Stomach (tissue), 9 donors: ENCODE measurements around the gene HIP1. TPM values are rescaled to one million over a fixed set of nuclear protein-coding genes. Genes with fewer than 3 reads are reported as not detected.
"Not testable (repeated sequence)": the region's sequence is repeated elsewhere in the genome, so short reads cannot be mapped to it uniquely, and the experiment has no call there.

Source experiments
- DNase-seq, 2 donors: peaks; one replicate each; pipeline versions ENCODE4 v3.0.0 to v3.0.0-alpha.2; 2013 to 2019
- H3K27ac ChIP-seq, 5 donors: fragments of 200-600 bp in 4 of 5; sonication (generic) in 4 of 5; one replicate each; pipeline ENCODE4 v1.5.1; 2013 to 2019; ENCODE audit warnings: mild to moderate bottlenecking in 1 of 5, moderate library complexity in 1 of 5
- H3K27me3 ChIP-seq, 3 donors: fragments of 200-600 bp; sonication (generic); one replicate each; pipeline ENCODE4 v1.5.1; 2017 to 2019; ENCODE audit warnings: mixed run types in 1 of 3
- H3K36me3 ChIP-seq, 4 donors: fragments of 200-600 bp; sonication (generic); 1 replicate in 3 of 4; 2 replicates in 1 of 4; pipeline ENCODE4 v1.5.1; 2016 to 2019
- H3K4me1 ChIP-seq, 4 donors: fragments of 200-600 bp; sonication (generic); one replicate each; pipeline ENCODE4 v1.5.1; 2016 to 2019
- H3K4me3 ChIP-seq, 4 donors: fragments of 200-600 bp; sonication (generic) in 3 of 4; one replicate each; pipeline ENCODE4 v1.5.1; 2016 to 2019; ENCODE audit warnings: mild to moderate bottlenecking in 1 of 4
- H3K9me3 ChIP-seq, 4 donors: fragments of 200-600 bp; sonication (generic); one replicate each; pipeline ENCODE4 v1.5.1; 2016 to 2019
- EP300 ChIP-seq: sonication (generic); formaldehyde crosslinking; IDR thresholded peaks from one replicate; pipeline ENCODE4 v1.6.1; 2017; ENCODE audit warnings: antibody characterized with exemption
- POLR2A ChIP-seq, 4 donors: fragments of 450-650 bp; IDR thresholded peaks; one replicate each; pipeline ENCODE4 v1.6.1; 2016; ENCODE audit warnings: antibody characterized with exemption in 4 of 4, control low read depth in 2 of 4, mild to moderate bottlenecking in 1 of 4, moderate library complexity in 1 of 4
- POLR2AphosphoS5 ChIP-seq, 3 donors: sonication (generic); formaldehyde crosslinking; IDR thresholded peaks; one replicate each; pipeline ENCODE4 v1.6.1; 2016; ENCODE audit warnings: antibody characterized with exemption in 3 of 3
- WGBS, 5 donors: extraction: QIAGEN DNeasy Blood & Tissue Kit in 3 of 5; methylation state at CpG; one replicate each; pipeline versions ENCODE4 v1.1.5 to v1.1.7; 2013 to 2018; 5-methylcytosine and 5-hydroxymethylcytosine counted together
- intact Hi-C: fragments of 100-400 bp; cut with DNase I; formaldehyde crosslinking; loops from one replicate; pipeline ENCODE4 v1.15.1; 2023; ENCODE audit warnings: low total_unique reads
- polyA plus RNA-seq, 3 donors: library from polyadenylated mRNA; stranded (reverse); fragments of 200-250 nt; gene quantifications; one replicate each; pipeline ENCODE4 v1.2.3, GENCODE V29; 2013
- total RNA-seq, 5 donors: library from RNA; depleted of rRNA; stranded (reverse); fragments of >200 nt; gene quantifications; one replicate each; pipeline versions ENCODE4 v1.1.0 to v1.2.3, GENCODE V29; 2014 to 2016
- TF ChIP-seq, protein P1 (sequence below), 7 experiments: fragments of 450-650 bp in 4 of 7; fragments of 200-600 bp in 3 of 7; sonication (generic) in 3 of 7; IDR thresholded peaks; one replicate each; pipeline ENCODE4 v1.5.1; 2016 to 2019; ENCODE audit warnings: antibody characterized with exemption in 7 of 7, control low read depth in 2 of 7, mild to moderate bottlenecking in 1 of 7
- donor health status: healthy with polysubstance abuse.
- donor health status: Bipolar disorder and iron deficiency.
- donor health status: healthy.

Gene HIP1
- total and polyA plus RNA-seq, 8 donors: 2.8 to 15.8 (median 6.8) TPM

DNA sequence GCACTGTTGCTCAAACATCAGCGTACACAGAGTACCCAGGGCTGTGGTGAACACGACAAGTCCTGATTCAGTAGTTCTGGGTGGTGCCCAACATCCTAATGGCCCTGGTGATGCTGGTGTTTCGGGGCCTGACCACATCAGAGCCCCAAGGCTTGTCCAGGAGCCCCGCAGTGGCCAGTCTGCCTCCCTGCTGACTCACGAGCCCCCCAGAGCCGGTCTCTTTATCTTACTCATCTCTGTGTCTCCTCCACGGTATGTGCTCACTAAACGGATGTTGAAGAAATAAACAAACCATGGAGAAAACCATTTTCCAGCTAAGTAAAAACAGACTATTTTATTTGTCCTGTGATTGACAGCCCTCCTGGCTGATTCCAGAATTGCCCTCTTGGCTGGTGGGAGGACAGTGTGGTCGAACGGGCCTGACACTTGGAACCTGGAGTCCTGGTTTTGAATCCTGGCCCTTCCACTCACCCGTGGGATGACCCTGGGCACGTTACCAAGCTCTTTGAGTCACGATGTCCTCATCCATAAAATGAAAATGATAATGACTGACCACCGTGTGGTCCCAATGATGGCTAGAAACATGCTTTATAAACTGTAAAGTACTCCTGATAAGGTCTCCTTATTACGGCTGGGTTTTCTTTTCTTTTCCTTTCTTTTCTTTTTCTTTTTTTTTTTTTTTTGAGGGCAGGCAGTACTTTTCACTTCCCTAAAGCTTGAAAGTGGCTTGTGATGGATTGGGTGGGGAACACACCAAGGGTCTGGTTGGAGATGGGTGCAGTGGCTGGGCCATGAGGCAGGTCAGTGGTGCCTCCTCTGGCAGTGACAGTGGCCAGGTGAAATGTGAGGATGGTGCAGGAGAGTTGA lies 5.7 kb downstream of the HIP1 start:
- no peak for DNase-seq
- intact Hi-C loops: no loop called here
- Histone ChIP-seq H3K4me3 (no peak overlapping the region), H3K27ac (peak overlapping the region in 3 of 5 donors; percentile 7 to 61 (median 51)), H3K36me3 (peaks cover 0 to 7% (median 0%) of the 10 kb centered on the region in 4 donors), H3K9me3 (no peaks in the 10 kb centered on the region), H3K4me1 (peaks cover 9 to 22% (median 17%) of the 10 kb centered on the region in 4 donors), H3K27me3 (no peaks in the 10 kb centered on the region)
- no peak for TF ChIP-seq POLR2AphosphoS5 (IDR thresholded peaks at IDR 0.05)
- TF ChIP-seq EP300: no peak
- TF ChIP-seq, protein P1, sequence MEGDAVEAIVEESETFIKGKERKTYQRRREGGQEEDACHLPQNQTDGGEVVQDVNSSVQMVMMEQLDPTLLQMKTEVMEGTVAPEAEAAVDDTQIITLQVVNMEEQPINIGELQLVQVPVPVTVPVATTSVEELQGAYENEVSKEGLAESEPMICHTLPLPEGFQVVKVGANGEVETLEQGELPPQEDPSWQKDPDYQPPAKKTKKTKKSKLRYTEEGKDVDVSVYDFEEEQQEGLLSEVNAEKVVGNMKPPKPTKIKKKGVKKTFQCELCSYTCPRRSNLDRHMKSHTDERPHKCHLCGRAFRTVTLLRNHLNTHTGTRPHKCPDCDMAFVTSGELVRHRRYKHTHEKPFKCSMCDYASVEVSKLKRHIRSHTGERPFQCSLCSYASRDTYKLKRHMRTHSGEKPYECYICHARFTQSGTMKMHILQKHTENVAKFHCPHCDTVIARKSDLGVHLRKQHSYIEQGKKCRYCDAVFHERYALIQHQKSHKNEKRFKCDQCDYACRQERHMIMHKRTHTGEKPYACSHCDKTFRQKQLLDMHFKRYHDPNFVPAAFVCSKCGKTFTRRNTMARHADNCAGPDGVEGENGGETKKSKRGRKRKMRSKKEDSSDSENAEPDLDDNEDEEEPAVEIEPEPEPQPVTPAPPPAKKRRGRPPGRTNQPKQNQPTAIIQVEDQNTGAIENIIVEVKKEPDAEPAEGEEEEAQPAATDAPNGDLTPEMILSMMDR (IDR thresholded peaks at IDR 0.05): no peak
- TF ChIP-seq POLR2A (IDR thresholded peaks at IDR 0.05): no peak
- 62 to 76% (median 72%) methylated on average over 15 of the region's 15 CpGs for WGBS, 5 donors

DNA sequence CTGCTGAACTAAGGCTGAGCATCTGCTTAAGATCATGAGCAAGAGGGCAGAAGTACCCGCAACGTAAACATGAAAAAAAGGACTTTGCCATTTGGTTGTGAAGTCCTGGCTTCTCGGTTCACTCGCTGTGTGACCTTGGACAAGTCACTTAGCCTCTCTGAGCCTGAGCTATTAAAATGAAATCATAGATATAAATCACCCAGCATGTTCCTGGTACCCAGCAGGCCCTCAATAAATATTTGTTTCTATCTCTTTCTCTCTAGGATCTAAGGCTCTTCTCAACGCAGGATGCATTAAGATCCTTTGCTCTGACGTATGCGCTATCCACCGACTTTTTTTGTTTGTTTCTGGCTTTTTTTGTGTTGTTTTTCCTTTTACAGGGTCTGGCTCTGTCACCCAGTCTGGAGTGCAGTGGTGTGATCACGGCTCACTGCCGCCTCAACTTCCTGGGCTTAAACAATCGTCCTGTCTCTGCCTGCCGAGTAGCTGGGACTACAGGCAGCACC lies 6.7 kb downstream of the HIP1 start:
- no peaks in the 10 kb centered on the region for H3K9me3 ChIP-seq
- H3K27me3 ChIP-seq: no peaks in the 10 kb centered on the region
- peak overlapping the region in 3 of 5 donors; percentile 7 to 61 (median 51) for H3K27ac ChIP-seq
- 81 to 96% (median 83%) methylated on average over 12 of the region's 12 CpGs for WGBS, 5 donors
- DNase-seq: no peak
- H3K4me3 ChIP-seq: no peak overlapping the region
- TF ChIP-seq POLR2A (IDR thresholded peaks at IDR 0.05) (no peak), POLR2AphosphoS5 (IDR thresholded peaks at IDR 0.05) (no peak), EP300 (no peak)
- TF ChIP-seq, protein P1 (IDR thresholded peaks at IDR 0.05): no peak
- H3K4me1 ChIP-seq: peaks cover 6 to 21% (median 16%) of the 10 kb centered on the region in 4 donors
- intact Hi-C loops: no loop called here
- peaks cover 0 to 7% (median 0%) of the 10 kb centered on the region in 4 donors for H3K36me3 ChIP-seq

DNA sequence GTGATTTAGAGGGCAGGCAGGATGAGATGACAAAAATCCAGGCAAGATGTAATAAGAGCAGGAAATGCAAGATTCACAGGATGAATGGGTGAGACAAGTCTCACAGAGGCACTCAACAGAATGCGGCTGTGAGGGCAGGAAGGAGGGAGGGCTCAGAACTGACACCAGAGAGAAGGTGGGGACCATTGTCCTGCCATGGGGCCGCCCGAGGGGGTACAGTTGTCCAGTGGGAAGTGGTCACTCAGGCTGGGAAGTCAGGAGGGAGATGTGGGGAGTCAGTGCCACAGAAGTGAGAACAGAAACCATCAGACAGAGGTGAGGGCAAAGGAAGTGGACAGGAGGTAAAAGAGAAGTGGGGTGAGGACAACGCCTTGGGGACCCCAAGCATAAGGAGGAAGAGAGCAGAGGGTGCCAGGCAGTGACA lies 8.9 kb downstream of the HIP1 start:
- WGBS, 5 donors: 68 to 74% (median 72%) methylated on average over 4 of the region's 4 CpGs
- Histone ChIP-seq H3K9me3 (no peaks in the 10 kb centered on the region), H3K27ac (peak overlapping the region in 1 of 5 donors; percentile 46), H3K4me1 (peaks cover 6 to 20% (median 13%) of the 10 kb centered on the region in 4 donors), H3K27me3 (no peaks in the 10 kb centered on the region), H3K36me3 (peaks cover 0 to 7% (median 0%) of the 10 kb centered on the region in 4 donors), H3K4me3 (no peak overlapping the region)
- no peak for TF ChIP-seq POLR2A (IDR thresholded peaks at IDR 0.05)
- TF ChIP-seq, protein P1 (IDR thresholded peaks at IDR 0.05): no peak
- TF ChIP-seq POLR2AphosphoS5 (IDR thresholded peaks at IDR 0.05): no peak
- TF ChIP-seq EP300: no peak
- DNase-seq: peak in 1 of 2 donors; percentile 12
- intact Hi-C loops: loop anchor here (10.0 kb wide), 1 partner anchor 65 kb away; no protein-coding TSS in a partner anchor

DNA sequence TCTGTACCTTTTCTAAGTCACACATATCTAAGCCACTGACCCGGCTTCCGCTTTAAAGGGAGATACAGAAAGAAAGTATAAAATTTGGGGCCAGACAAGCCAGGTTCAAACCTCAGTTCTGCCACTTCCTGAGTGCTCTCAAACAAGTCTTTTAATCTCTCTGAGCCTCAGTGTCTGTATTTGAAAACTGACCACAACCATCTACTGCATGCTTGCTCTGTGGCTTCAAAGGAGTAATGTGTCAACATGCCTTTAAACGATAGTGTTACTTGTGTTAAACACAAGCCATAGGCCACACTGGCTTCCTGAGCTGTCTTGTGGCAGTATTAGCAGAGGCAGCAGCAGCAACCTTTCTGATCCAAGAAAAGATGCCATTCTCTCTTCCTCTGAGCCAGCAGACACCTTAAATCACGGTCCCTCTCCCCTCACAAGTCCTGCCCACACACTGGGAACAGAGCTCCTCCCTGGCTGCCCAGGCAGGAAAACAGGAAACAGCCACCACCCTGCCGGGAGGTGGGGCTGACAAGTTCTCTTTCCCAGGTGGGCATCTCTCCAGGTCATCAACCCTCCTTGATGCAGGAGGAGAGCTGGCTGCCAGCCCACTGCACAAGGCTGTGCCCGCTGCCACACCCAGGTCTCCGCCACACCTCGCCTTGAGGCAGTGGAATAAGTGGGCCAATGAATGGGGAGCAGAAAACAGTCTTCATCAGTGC lies 10.7 kb downstream of the HIP1 start:
- H3K36me3 ChIP-seq: peaks cover 0 to under 1% (median 0%) of the 10 kb centered on the region in 4 donors
- TF ChIP-seq POLR2A (IDR thresholded peaks at IDR 0.05) (no peak), EP300 (no peak), POLR2AphosphoS5 (IDR thresholded peaks at IDR 0.05) (peak in 2 of 3 donors; percentile 43 to 78)
- TF ChIP-seq, protein P1 (IDR thresholded peaks at IDR 0.05): no peak
- H3K4me1 ChIP-seq: peaks cover 6 to 16% (median 13%) of the 10 kb centered on the region in 4 donors
- peak overlapping the region in 1 of 4 donors; percentile 9 for H3K4me3 ChIP-seq
- H3K27ac ChIP-seq: peak overlapping the region; percentile 52 to 80 (median 73)
- DNase-seq: peak; percentile 68 to 90
- WGBS, 5 donors: 25 to 46% (median 26%) methylated on average over 8 of the region's 8 CpGs
- intact Hi-C loops: loop anchor here (10.0 kb wide), 1 partner anchor 63 kb away; no protein-coding TSS in a partner anchor
- no peaks in the 10 kb centered on the region for H3K27me3 ChIP-seq
- no peaks in the 10 kb centered on the region for H3K9me3 ChIP-seq

DNA sequence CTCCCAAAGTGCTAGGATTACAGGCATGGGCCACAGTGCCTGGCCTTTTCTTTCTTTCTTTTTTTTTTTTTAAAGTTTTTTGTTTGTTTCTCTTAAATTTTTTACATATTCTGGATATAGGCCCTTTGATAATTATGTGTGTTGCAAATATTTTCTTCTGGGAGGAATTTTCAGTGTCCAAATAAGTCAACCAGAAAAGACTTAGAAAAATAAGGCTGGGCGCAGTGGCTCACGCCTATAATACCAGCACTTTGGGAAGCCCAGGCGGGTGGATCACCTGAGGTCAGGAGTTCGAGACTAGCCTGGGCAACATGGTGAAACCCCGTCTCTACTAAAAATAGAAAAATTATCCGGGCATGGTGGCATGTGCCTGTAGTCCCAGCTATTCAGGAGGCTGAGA lies 11.4 kb downstream of the HIP1 start:
- Histone ChIP-seq H3K27ac (peak overlapping the region in 4 of 5 donors; percentile 52 to 80 (median 73)), H3K4me1 (peaks cover 6 to 16% (median 13%) of the 10 kb centered on the region in 4 donors)
- intact Hi-C loops: loop anchor here (10.0 kb wide), 1 partner anchor 63 kb away; no protein-coding TSS in a partner anchor
- not testable (repeated sequence) for H3K4me3 ChIP-seq, H3K27me3 ChIP-seq, H3K36me3 ChIP-seq, DNase-seq, H3K9me3 ChIP-seq
- 60 to 82% (median 68%) methylated on average over 6 of the region's 6 CpGs for WGBS, 5 donors
